ENCODE data around the gene SOX4. TPM values are rescaled to one million over a fixed set of nuclear protein-coding genes. Genes with fewer than 3 reads are reported as not detected.

SOX4 gene
- total RNA-seq, 1 experiment from 2014 or later: 67.0 TPM

- RAD21 ChIA-PET (ENCODE audit: low non-redundant PET in 1 of 2, low total read pairs in 2 of 2, uncharacterized antibody in 2 of 2, unreplicated experiment in 2 of 2): no interaction called here
- no peak for TF ChIP-seq ELF1 (IDR thresholded peaks at IDR 0.05; ENCODE audit: borderline replicate concordance, low read depth)
- no peak for TF ChIP-seq CEBPB (IDR thresholded peaks at IDR 0.05; ENCODE audit: low read depth)
- no peak for TF ChIP-seq ZNF274 (IDR thresholded peaks at IDR 0.05; ENCODE audit: low read depth, low read length)
- TF ChIP-seq, protein P1, sequence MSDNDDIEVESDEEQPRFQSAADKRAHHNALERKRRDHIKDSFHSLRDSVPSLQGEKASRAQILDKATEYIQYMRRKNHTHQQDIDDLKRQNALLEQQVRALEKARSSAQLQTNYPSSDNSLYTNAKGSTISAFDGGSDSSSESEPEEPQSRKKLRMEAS (IDR thresholded peaks at IDR 0.05): no peak
- no peak for TF ChIP-seq SRF (IDR thresholded peaks at IDR 0.05; ENCODE audit: low read depth)
- TF ChIP-seq ATF3 (IDR thresholded peaks at IDR 0.05): no peak
- no peak for TF ChIP-seq EZH2phosphoT487 (IDR thresholded peaks at IDR 0.05; ENCODE audit: borderline replicate concordance)
- TF ChIP-seq REST (IDR thresholded peaks at IDR 0.05; ENCODE audit: low read depth): no peak
- TF ChIP-seq, protein P2, sequence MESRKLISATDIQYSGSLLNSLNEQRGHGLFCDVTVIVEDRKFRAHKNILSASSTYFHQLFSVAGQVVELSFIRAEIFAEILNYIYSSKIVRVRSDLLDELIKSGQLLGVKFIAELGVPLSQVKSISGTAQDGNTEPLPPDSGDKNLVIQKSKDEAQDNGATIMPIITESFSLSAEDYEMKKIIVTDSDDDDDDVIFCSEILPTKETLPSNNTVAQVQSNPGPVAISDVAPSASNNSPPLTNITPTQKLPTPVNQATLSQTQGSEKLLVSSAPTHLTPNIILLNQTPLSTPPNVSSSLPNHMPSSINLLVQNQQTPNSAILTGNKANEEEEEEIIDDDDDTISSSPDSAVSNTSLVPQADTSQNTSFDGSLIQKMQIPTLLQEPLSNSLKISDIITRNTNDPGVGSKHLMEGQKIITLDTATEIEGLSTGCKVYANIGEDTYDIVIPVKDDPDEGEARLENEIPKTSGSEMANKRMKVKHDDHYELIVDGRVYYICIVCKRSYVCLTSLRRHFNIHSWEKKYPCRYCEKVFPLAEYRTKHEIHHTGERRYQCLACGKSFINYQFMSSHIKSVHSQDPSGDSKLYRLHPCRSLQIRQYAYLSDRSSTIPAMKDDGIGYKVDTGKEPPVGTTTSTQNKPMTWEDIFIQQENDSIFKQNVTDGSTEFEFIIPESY (IDR thresholded peaks at IDR 0.05; ENCODE audit: extremely low read depth, insufficient replicate concordance, low read length): no peak
- TF ChIP-seq POLR2AphosphoS5 (IDR thresholded peaks at IDR 0.05; ENCODE audit: low read depth, low read length): no peak
- no peak for TF ChIP-seq YY1 (IDR thresholded peaks at IDR 0.05; ENCODE audit: extremely low read depth, insufficient replicate concordance, low read depth, low read length)
- TF ChIP-seq CBX3 (IDR thresholded peaks at IDR 0.05; ENCODE audit: low read depth): no peak
- TF ChIP-seq SIN3A (IDR thresholded peaks at IDR 0.05; ENCODE audit: low read depth): no peak
- TF ChIP-seq FOSL1 (IDR thresholded peaks at IDR 0.05; ENCODE audit: low read depth): no peak
- no peak for TF ChIP-seq TCF7L2 (IDR thresholded peaks at IDR 0.05; ENCODE audit: borderline replicate concordance, extremely low read depth, insufficient read depth, insufficient read length)
- TF ChIP-seq, protein P3, sequence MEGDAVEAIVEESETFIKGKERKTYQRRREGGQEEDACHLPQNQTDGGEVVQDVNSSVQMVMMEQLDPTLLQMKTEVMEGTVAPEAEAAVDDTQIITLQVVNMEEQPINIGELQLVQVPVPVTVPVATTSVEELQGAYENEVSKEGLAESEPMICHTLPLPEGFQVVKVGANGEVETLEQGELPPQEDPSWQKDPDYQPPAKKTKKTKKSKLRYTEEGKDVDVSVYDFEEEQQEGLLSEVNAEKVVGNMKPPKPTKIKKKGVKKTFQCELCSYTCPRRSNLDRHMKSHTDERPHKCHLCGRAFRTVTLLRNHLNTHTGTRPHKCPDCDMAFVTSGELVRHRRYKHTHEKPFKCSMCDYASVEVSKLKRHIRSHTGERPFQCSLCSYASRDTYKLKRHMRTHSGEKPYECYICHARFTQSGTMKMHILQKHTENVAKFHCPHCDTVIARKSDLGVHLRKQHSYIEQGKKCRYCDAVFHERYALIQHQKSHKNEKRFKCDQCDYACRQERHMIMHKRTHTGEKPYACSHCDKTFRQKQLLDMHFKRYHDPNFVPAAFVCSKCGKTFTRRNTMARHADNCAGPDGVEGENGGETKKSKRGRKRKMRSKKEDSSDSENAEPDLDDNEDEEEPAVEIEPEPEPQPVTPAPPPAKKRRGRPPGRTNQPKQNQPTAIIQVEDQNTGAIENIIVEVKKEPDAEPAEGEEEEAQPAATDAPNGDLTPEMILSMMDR (IDR thresholded peaks at IDR 0.05 in 2 of 3, conservative IDR thresholded peaks at IDR 0.05 in 1 of 3; ENCODE audit: borderline replicate concordance in 1 of 3, insufficient read depth in 1 of 3, low read depth in 2 of 3, low read length in 2 of 3): no peak
- TF ChIP-seq SP1 (IDR thresholded peaks at IDR 0.05; ENCODE audit: low read depth): no peak
- Histone ChIP-seq H3K4me3 (replicated peaks in 1 of 2; ENCODE audit: low read depth in 1 of 2, low read length in 2 of 2) (no peak overlapping the region), H3K4me1 (ENCODE audit: control insufficient read depth in 1 of 2, insufficient read depth in 2 of 2, low read length in 2 of 2) (no peaks in the 10 kb centered on the region), H3K4me2 (ENCODE audit: low read length) (no peak overlapping the region), H3K9me3 (ENCODE audit: control insufficient read depth in 1 of 2, insufficient read depth in 1 of 2, low read depth in 1 of 2, low read length in 2 of 2) (no peaks in the 10 kb centered on the region), H3K27me3 (ENCODE audit: insufficient read depth, low read length) (no peaks in the 10 kb centered on the region), H3K79me2 (ENCODE audit: insufficient read depth, low read length) (no peaks in the 10 kb centered on the region), H3K27ac (ENCODE audit: low read depth, low read length) (no peak overlapping the region), H3K36me3 (ENCODE audit: control insufficient read depth in 1 of 2, insufficient read depth in 2 of 2, low read length in 2 of 2) (no peaks in the 10 kb centered on the region), H3K9me2 (ENCODE audit: insufficient read depth) (no peaks in the 10 kb centered on the region), H4K20me1 (ENCODE audit: insufficient read depth) (no peaks in the 10 kb centered on the region), H3K9ac (ENCODE audit: low read length) (no peak overlapping the region), H2AFZ (ENCODE audit: low read depth, low read length, poor library complexity, severe bottlenecking) (no peak overlapping the region)
- DNase-seq (ENCODE audit: low read depth, low spot score) (no peak), ATAC-seq (no peak)
- CTCF ChIA-PET: no interaction called here
- POLR2A ChIA-PET: no interaction called here
- no TSS peak for BruUV-seq (replicated peaks)
- intact Hi-C loops (cut with micrococcal nuclease): no loop called here
Measured at GRCh38 chr6:21613809-21614208, 20.3 kb downstream of the SOX4 start.
